ENCODE measurements around the gene GON4L.
"Not testable (repeated sequence)": the region's sequence is repeated elsewhere in the genome, so short reads cannot be mapped to it uniquely, and the experiment has no call there.

The GON4L gene

DNA sequence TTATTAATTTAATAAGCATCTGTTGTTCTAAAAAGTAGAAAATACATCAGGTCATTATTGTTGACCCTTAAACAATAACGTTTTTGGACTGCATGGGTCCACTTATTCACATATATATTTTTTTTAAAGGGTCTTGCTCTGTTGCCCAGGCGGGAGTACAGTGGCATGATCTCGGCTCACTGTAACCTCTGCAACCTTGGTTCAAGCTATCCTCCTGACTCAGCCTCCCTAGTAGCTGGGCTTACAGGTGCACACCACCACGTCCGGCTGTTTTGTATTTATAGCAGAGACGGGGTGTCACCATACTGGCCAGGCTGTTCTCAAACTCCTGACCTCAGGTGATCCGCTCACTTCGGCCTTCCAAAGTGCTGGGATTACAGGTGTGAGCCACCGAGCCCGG, 115.1 kb downstream of the GON4L start:
- DNase-seq: no peak

DNA sequence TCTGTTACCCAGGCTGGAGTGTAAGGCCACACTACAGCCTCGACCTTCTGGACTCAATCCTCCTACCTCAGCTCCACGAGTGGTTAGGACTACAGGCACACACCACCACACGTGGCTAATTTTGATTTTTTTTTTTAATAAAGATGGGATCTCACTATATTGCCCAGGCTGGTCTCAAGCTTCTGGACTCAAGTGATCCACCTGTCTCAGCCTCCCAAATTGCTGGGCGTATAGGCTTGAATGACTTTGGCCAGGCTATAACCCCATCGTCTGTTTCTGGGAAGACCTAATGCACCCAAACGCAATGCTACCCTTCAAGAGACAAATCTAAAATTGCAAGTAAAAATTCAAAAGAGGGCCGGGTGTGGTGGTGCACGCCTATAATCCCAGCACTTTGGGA, 116.0 kb downstream of the GON4L start:
- DNase-seq: no peak

DNA sequence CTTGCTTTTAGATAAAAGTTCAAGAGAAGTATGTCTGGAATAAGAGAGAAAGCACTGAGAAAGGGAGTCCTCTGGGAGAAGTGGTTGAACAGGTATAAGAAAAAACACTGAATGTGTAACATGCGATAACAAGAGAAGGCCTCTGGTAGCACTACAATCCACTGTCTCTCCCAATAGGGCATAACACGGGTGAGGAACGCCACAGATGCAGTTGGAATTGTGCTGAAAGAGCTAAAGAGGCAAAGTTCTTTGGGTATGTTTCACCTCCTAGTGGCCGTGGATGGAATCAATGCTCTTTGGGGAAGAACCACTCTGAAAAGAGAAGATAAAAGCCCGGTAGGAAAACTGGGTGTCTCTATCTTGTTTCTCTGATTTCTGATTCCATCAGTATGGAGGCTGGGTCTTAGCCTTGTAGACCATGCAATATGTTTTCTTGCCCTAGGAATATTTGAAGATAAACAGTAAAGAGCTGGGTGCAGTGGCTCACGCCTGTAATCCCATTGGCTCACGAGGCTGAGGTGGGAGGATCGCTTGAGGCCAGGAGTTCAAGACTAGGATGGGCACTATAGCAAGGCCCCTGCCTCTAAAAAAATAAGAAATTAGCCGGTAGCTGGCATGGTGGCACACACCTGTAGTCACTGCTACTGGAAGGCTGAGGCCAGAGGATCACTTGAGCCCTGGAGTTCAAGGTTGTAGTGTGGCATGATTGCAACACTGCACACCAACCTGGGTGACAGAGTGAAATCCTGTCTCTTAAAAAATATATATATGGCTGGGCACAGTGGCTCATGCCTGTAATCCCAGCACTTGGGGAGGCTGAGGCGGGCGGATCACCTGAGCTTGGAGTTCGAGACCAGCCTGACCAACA, 127.7 kb downstream of the GON4L start:
- peak; percentile 8 to 40 for DNase-seq

DNA sequence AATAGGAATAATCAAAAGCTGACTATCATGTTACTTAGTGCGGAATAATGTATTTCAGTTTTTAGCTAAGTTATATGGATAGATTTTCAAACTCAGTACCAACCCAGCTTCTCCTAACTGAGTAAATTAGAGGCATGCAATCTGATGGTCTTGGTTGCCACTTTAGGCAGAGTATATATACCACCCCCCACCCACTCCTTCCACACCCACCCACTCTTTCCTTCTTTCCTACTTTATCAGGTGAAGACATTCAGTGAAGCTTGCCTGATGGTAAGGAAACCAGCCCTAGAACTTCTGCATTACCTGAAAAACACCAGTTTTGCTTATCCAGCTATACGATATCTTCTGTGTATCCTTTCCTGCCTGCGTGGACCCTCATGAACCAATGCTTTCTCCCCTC, 131.9 kb downstream of the GON4L start:
- DNase-seq: no peak

DNA sequence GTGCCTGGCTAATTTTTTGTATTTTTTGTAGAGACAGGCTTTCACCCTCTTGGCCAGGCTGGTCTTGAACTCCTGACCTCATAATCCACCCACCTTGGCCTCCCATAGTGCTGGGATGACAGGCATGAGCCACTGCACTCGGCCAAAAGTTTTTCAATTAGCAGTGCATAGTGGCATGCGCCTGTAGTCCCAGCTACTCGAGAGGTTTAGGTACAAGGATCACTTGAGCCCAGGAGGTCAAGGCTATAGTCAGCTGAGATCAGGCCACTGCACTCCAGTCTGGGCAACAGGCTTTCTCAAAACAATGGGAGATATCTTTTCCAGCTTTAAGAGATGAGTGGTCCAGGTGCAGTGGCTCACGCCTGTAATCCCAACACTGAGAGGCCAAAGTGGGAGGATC, 137.3 kb downstream of the GON4L start:
- no peak for DNase-seq

DNA sequence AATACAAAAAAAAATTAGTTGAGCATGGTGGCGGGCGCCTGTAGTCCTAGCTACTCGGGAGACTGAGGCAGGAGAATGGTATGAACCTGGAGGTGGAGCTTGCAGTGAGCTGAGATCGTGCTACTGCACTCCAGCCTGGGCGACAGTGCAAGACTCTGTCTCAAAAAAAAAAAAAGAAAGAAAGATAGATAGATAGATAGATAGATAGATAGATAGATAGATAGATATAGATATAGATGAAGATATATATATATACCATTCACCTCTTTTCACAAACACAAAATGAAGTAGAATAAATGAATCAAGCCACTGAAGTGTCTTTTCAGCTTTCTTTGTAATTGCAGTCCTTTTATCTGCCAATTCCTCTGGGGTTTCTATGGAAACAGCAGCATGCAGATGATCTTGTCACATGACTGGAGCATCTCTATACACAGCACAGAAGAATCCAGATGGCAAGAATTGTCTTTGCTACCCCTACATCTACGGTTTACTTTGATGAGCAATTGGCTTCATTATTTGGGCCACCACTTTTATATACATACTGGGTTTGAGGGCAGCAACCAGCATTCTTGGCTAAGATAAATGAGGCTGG, 138.4 kb downstream of the GON4L start:
- not testable (repeated sequence) for DNase-seq

DNA sequence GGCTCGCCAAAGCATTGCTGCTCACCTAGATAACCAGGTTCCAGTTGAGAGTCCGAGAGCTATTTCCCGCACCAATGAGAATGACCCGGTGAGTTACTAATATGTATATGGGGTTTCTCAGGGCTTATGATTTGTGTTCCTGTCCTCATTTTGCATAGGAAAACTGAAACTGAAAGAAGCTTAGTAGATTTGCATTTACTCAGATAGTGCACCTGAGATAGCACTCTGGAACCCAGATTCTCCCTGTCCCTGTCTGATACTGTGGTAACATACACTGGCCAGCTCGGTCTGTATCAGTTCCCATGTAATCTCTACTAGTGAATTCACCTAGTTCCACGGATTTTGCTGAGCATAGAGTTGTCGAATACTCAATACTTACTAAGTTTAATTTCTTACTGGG, 140.0 kb downstream of the GON4L start:
- DNase-seq: no peak

DNA sequence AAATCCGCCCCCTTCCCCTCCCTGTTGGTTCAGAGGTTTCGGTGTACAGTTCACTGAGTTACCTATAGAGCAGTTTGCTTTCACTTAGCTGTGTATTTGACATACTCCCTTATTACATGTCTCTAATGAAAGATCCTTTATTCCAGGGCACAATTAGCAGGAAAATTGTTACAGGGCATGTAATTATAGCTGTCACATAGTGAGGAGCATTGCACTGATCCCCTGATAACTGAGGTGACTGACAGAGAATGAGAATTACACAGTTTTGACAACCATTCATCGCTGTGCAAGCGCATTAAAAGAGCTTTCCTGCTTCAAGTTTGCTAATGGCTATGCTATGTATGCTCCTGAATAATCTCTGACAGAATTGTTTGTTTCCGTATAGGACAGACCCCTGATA, 141.2 kb downstream of the GON4L start:
- DNase-seq: no peak

DNA sequence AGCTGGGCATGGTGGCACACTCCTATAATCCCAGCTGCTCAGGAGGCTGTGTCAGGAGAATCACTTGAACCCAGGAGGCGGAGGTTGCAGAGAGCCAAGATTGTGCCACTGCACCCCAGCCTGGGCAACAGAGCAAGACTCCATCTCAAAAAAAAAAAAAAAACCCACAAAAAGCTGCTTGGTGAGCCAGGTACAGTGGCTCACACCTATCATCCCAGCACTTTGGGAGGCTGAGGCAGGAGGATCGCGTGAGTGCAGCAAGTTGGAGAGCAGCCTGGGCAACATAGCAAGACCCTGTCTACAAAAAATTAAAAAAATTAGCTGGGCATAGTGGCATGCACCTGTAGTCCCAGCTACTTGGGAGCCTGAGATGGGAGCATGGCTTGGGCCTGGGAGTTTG, 142.0 kb downstream of the GON4L start:
- not testable (repeated sequence) for DNase-seq

DNA sequence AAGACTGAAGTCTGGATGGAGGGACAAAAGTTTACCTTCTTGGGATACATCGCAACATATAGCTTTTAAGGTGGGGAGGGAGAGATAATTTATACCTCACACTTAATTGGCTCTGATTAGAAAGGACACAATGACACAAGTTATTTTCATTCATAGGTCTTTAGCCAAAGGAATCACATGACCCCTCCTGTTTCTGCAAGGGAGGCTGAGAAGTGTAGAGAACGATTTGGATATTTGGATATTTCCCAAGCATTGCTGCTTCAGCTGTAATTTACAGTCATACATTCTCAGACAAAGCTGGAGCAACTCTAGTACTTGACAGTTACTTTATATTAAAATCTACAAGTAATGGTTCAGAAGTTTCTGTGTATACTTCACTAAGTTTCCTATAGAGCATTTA, 143.9 kb downstream of the GON4L start:
- no peak for DNase-seq

DNA sequence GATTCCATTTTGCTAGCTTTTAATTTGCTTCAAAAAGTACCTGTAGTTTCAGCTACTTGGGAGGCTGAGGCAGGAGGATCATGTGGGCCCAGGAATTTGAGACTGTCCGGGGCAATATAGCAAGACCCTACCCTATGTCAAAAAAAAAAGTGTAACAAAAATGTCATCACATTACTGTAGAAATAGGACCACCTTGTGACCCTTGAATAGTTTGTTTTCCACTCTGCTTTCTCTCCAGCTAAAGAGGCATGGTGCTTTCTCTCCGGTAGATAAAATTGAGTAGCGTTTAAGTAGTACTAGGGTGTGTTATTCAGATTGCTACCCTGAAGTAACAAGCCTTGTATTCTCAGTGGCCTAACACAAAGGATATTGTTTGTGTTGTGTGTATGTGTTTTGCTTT, 144.4 kb downstream of the GON4L start:
- DNase-seq: not testable (repeated sequence)

DNA sequence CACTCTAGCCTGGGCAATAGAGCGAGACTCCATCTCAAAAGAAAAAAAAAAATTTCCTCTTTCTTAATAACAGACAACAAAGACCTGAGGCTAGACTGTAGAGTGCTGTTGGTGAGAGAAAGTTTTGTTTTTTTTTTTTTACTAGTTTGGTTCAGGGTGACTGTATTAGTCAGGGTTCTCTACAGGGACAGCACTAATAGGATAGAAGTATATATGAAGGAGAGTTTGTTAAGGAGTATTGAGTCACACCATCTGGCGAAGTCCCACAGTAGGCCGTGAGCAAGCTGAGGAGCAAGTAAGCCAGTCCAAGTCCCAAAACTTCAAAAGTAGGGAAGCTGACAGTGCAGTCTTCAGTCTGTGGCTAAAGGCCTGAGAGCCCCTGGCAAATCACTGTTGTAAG, 145.6 kb downstream of the GON4L start:
- not testable (repeated sequence) for DNase-seq

DNA sequence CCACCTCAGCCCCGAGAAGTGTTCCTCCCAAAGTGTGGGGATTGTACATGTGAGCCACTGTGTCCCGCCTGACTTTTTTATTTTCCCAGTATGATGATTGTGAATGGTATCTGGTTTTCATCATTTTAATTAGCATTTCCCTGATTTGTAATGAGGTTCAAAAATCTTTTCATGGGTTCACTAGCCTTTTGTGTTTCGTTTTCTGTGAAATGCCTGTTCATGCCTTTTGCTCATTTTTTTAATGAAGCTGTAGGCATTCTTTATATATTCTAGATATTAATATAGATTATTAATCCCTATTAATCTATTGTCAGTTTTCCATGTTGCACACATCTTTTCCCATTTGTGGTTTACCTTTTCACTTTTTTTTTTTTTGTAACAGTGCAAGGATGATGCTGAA, 147.6 kb downstream of the GON4L start:
- DNase-seq: no peak

DNA sequence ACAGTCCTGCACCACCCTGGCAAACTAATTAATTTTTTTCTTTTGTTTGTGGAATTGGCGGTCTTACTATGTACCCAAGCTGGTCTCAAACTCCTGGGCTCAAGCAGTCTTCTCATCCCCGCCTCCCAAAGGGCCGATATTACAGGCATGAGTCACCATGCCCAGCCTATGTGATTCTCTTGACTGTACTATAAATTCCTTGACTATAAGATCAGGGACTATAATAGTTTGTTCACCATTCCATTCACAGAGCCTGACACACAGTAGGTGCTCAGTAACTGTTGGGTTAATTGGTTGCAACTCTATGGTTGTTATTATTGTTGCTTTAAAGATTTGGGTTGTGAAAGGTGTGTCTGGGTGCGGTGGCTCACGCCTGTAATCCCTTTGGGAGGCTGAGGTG, 150.9 kb downstream of the GON4L start:
- no peak for DNase-seq

DNA sequence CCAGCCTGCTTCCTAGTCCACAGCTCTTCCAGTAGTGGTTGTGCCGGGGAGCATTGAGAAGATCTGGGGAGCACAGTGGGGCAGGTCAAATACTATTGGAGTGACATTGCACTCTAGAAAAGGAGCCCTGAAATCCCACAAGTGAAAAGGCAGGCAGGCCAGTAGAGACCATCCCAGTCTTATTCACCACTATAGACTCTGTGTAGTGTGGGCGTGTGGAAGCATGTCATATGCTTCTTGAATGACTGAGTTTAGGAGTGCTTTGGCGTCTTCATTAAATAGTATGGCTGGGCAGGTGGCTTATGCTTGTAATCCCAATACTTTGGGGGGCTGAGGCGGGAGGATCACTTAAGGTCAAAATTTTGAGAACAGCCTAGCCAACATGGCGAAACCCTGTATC, 152.6 kb downstream of the GON4L start:
- not testable (repeated sequence) for DNase-seq

DNA sequence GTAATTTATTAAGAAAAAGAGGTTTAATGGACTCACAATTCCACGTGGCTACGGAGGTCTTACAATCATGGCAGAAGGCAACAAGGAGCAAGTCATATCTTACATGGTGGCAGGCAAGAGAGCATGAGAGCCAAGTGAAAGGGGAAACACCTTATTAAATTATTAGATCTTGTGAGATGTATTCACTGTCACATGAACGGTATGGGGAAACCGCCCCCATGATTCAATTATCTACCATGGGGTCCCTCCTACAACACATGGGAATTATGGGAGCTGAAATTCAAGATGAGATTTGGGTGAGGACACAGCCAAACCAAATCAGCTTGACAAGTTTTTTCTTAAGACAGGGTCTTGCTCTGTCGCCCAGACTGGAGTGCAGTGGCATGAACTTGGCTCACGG, 153.8 kb downstream of the GON4L start:
- no peak for DNase-seq

DNA sequence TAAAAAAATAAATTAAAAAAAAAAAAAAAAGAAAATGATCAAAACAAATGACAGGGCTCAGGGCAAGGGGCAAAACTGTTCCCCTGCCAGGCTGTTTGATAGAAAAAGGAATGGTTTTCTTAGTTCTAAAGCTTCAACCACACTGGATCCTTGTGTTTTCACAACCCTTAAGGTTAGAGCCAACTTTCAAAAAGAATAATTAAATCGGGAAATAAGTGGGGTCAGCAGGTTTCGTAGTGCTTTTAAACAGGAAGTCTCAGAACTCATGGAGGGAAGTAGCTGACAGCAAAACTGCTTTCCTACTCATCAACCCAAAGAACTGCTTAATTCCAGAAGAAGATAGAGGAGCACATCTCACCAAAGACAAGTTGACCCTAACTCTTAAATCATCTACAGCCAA, 155.3 kb downstream of the GON4L start:
- DNase-seq: not testable (repeated sequence)
